Measurements from ENCODE around the gene IQCH. TPM values are rescaled to one million over a fixed set of nuclear protein-coding genes. Genes with fewer than 3 reads are reported as not detected.
A peak's percentile ranks its signal among the peaks of the same experiment; 100 is the strongest.

IQCH gene
- total and polyA plus RNA-seq, 9 donors, result 0.69 to 1.8 (median 0.97) TPM

DNA sequence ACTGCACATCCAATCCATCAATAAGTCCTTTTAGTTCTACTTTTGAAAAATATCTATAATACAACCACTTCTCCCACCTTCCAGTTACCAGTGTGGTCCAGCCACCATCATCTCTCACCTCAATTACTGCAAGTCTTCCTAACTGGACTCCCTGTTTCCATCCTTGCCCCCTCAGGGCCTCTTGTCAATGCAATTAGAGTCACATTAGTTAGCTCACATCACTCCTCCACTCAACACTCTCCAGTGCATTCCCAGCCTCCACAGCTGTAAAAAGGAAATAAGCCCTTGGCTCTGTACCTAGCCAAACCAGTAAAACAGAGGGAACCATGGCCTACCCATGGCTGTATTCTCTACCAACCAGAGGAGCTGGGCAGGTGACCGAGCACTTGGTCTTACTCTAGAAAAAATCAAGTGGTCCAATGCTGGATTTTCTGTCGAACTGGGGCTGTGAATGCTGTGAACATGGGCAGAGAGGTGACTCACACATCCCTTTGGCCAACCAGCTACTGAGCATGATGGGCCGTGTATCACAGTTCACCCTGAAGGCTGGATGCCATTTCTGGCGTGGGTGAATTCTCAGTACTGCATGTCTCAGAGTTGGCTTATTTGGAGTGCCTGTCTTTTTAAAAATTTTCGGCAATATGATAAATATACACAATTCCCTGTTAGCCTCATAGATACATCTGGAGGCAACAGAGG, 203.9 kb downstream of the IQCH start:
- Histone ChIP-seq H3K9me3 (replicated peaks; ENCODE audit: control insufficient read depth, low read depth, low read length) (no peaks in the 10 kb centered on the region), H3K4me1 (ENCODE audit: control insufficient read depth, insufficient read depth, low read length) (peaks cover 3% of the 10 kb centered on the region), H3K27me3 (ENCODE audit: control insufficient read depth, insufficient read depth, low read length) (no peaks in the 10 kb centered on the region), H3K27ac (ENCODE audit: low read length) (no peak overlapping the region), H3K4me3 (ENCODE audit: low read length) (no peak overlapping the region), H3K36me3 (ENCODE audit: control insufficient read depth, insufficient read depth, low read length) (no peaks in the 10 kb centered on the region)
- DNase-seq, result no peak
- WGBS (ENCODE audit: insufficient coverage), result 78% methylated on average over 3 of the region's 5 CpGs

DNA sequence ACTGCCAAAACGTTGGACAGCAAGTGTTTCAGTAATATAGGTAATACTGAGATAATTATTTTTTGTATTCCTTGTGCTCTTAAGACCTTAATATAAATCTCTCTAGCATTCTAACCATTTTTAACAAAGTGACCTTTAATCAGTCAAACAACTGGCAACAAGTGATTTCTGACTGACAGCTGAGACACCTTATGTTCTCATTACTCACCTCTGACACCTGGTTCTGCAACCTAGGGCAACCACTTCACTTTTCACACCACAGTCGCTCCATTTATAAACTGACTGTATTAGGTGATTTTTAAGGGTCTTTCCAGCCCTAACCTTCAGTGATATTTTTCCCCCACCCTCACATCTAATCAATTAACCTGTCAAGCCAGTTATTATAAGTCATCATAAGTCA, 205.9 kb downstream of the IQCH start:
- H3K36me3 ChIP-seq (ENCODE audit: control insufficient read depth, insufficient read depth, low read length), result no peaks in the 10 kb centered on the region
- H3K27ac ChIP-seq (ENCODE audit: low read length), result no peak overlapping the region
- no peak overlapping the region for H3K4me3 ChIP-seq (ENCODE audit: low read length)
- H3K9me3 ChIP-seq (replicated peaks; ENCODE audit: control insufficient read depth, low read depth, low read length), result no peaks in the 10 kb centered on the region
- no CpG with 5 or more reads among the region's 2 CpGs for WGBS (ENCODE audit: insufficient coverage)
- no peaks in the 10 kb centered on the region for H3K27me3 ChIP-seq (ENCODE audit: control insufficient read depth, insufficient read depth, low read length)
- DNase-seq, result no peak
- peaks cover 3% of the 10 kb centered on the region for H3K4me1 ChIP-seq (ENCODE audit: control insufficient read depth, insufficient read depth, low read length)

DNA sequence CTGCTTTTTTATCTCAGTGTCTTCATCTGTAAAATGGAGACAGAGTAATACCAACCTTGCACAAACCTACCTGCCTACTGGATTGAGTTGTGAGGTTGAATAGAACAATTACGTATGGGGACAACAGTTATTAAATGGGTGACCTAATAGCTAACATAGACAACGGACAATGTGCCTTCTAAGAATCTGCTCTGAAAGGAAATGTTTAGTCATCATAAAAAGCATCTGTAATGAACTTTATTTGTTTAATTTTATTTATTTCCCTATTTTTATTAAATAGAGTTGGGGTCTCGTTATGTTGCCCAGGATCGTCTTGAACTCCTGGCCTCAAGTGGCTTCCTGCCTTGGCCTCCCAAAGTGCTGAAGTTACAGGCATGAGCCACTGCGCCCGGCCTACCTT, 207.1 kb downstream of the IQCH start:
- WGBS (ENCODE audit: insufficient coverage), result 84% methylated on average over 3 of the region's 6 CpGs
- DNase-seq, result no peak

DNA sequence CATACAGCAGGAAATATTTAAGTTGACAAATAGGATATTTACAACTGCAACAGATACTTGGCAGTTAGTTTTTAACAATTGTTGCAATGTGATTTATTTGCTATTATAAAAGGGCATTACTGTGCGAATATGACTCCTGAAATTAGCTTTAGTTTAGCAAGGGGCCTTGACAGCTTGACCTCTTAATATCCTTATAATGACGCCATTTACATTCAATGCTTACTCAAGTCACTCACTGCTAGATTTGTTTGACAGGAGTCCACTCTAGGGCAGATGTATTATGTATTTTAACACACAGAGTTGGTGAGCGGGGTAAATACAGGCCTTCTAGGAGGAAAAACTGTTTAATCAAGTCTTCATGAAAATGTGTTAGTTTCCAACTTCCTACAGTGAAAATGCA, 208.3 kb downstream of the IQCH start:
- H3K36me3 ChIP-seq (ENCODE audit: control insufficient read depth, insufficient read depth, low read length), result no peaks in the 10 kb centered on the region
- no peaks in the 10 kb centered on the region for H3K9me3 ChIP-seq (replicated peaks; ENCODE audit: control insufficient read depth, low read depth, low read length)
- no peaks in the 10 kb centered on the region for H3K27me3 ChIP-seq (ENCODE audit: control insufficient read depth, insufficient read depth, low read length)
- H3K4me1 ChIP-seq (ENCODE audit: control insufficient read depth, insufficient read depth, low read length), result no peaks in the 10 kb centered on the region
- DNase-seq, result no peak
- WGBS (ENCODE audit: insufficient coverage), result no CpG with 5 or more reads among the region's 3 CpGs
- no peak overlapping the region for H3K27ac ChIP-seq (ENCODE audit: low read length)
- H3K4me3 ChIP-seq (ENCODE audit: low read length), result no peak overlapping the region

More for the DNA sequence above, 207.1 kb downstream of the IQCH start:
- no peak overlapping the region for H3K4me3 ChIP-seq (ENCODE audit: low read length)
- H3K36me3 ChIP-seq (ENCODE audit: control insufficient read depth, insufficient read depth, low read length), result no peaks in the 10 kb centered on the region
- no peaks in the 10 kb centered on the region for H3K9me3 ChIP-seq (replicated peaks; ENCODE audit: control insufficient read depth, low read depth, low read length)
- H3K27ac ChIP-seq (ENCODE audit: low read length), result no peak overlapping the region
- H3K4me1 ChIP-seq (ENCODE audit: control insufficient read depth, insufficient read depth, low read length), result peaks cover 1% of the 10 kb centered on the region
- no peaks in the 10 kb centered on the region for H3K27me3 ChIP-seq (ENCODE audit: control insufficient read depth, insufficient read depth, low read length)

- Histone ChIP-seq H3K36me3 (ENCODE audit: control insufficient read depth, insufficient read depth, low read length) (no peaks in the 10 kb centered on the region), H3K9me3 (replicated peaks; ENCODE audit: control insufficient read depth, low read depth, low read length) (no peaks in the 10 kb centered on the region), H3K4me1 (ENCODE audit: control insufficient read depth, insufficient read depth, low read length) (no peaks in the 10 kb centered on the region), H3K4me3 (ENCODE audit: low read length) (no peak overlapping the region), H3K27ac (ENCODE audit: low read length) (no peak overlapping the region), H3K27me3 (ENCODE audit: control insufficient read depth, insufficient read depth, low read length) (no peaks in the 10 kb centered on the region)
- DNase-seq, result no peak
These were observed 208.9 kb downstream of the IQCH start for GRCh38 chr15:67463488-67463887.

DNA sequence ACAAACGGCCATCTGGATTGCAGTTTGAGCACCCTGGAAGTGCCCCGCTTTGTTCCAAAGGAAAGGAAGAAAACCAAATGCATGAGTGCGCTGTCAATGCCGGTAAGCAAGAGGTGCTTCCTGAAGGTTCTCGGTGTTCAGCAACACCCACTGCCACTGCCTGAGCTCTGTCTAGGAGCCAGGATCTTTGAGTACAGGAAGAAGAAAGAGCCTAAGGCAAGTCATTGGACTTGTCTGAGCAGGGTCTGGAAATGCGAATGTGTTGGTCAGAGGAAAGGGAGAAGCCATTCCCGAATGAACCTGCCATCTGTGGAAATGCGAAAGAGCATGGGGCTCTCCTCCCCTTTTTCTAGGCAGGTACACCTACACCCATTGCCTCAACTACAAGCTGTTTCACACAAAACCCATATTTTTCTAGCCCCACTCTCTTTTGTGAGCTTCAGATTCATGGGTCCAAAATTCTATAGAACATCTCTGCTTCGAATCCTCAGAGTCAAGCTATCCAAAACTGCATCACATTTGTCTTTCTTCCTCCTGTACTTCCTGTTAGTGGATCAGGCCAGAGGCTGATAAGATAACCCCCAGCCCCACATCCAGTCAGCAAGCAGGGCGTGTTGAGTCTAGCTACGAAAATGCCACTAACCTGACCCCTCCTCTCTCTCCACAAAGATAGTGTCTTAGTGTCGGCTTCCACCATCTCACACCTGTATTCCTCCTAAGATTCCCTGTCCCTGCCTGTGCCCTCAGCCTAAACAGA, 210.8 kb downstream of the IQCH start:
- no peaks in the 10 kb centered on the region for H3K27me3 ChIP-seq (ENCODE audit: control insufficient read depth, insufficient read depth, low read length)
- H3K9me3 ChIP-seq (replicated peaks; ENCODE audit: control insufficient read depth, low read depth, low read length), result no peaks in the 10 kb centered on the region
- 90% methylated on average over 11 of the region's 12 CpGs for WGBS (ENCODE audit: insufficient coverage)
- no peak for DNase-seq
- H3K4me3 ChIP-seq (ENCODE audit: low read length), result no peak overlapping the region
- H3K4me1 ChIP-seq (ENCODE audit: control insufficient read depth, insufficient read depth, low read length), result peaks cover 2% of the 10 kb centered on the region
- H3K36me3 ChIP-seq (ENCODE audit: control insufficient read depth, insufficient read depth, low read length), result no peaks in the 10 kb centered on the region
- H3K27ac ChIP-seq (ENCODE audit: low read length), result no peak overlapping the region

DNA sequence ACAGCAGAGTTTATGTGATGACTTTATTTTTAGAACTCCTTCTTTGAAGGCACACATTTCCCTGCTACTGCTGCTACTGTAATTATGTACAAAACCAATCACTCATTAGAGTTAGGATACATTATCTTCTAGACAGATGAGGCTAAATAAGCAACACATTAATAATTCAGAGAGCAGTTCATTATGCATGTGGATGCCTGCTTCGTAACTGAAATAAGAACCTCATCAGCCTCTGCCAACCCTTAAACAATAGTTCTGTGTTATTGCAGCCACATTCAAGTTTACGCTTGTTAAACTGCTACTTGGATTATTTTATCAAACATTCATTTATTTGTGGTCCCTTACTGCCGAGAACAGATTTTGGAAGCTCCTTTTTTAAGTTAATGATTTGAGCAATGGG, 213.8 kb downstream of the IQCH start:
- WGBS (ENCODE audit: insufficient coverage), result 80% methylated on average over 1 of the region's 3 CpGs
- no peak overlapping the region for H3K27ac ChIP-seq (ENCODE audit: low read length)
- H3K27me3 ChIP-seq (ENCODE audit: control insufficient read depth, insufficient read depth, low read length), result no peaks in the 10 kb centered on the region
- no peak overlapping the region for H3K4me3 ChIP-seq (ENCODE audit: low read length)
- no peaks in the 10 kb centered on the region for H3K36me3 ChIP-seq (ENCODE audit: control insufficient read depth, insufficient read depth, low read length)
- peak; percentile 38 for DNase-seq
- peaks cover 2% of the 10 kb centered on the region for H3K4me1 ChIP-seq (ENCODE audit: control insufficient read depth, insufficient read depth, low read length)
- no peaks in the 10 kb centered on the region for H3K9me3 ChIP-seq (replicated peaks; ENCODE audit: control insufficient read depth, low read depth, low read length)

DNA sequence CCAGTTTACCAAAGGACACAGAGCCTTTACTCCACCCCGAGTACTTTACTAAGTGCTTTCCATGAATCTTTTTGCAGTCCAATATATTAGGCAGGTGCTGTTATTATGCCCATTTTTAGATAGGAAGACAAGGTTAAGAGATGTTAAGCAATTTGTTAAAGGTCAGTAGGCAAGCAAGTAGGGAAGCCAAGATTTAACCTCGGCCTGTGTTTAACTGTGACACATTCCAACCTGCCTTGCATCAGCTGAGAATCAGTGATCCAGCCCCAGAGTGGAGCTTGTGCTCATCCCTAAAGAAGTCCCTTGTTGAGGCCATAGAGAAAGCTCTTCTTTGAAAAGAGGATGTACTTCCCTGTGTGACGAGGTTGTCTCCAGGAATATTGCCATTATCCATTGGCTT, 215.1 kb downstream of the IQCH start:
- H3K27me3 ChIP-seq (ENCODE audit: control insufficient read depth, insufficient read depth, low read length), result no peaks in the 10 kb centered on the region
- 88% methylated on average over 2 of the region's 3 CpGs for WGBS (ENCODE audit: insufficient coverage)

DNA sequence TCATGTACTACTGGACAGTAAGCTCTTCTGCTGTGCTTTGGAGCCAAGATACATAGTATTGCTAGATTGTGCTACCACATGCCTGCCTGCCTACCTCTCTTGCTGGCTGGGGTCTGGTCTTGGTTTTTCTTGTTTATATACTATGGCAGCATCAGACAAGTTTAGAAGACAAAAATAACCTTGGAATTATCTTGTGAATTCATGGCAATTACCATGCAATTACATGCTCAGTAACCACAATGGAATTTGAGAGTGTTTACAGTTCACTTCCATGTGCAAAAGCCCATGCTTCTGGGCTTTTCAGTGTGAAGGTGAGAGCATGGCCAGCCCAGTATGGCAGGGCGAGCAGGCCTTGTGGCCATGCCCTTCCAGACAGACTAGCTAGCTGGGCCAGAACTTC, 218.4 kb downstream of the IQCH start:
- Histone ChIP-seq H3K9me3 (replicated peaks; ENCODE audit: control insufficient read depth, low read depth, low read length) (no peaks in the 10 kb centered on the region), H3K4me1 (ENCODE audit: control insufficient read depth, insufficient read depth, low read length) (peaks cover 2% of the 10 kb centered on the region), H3K36me3 (ENCODE audit: control insufficient read depth, insufficient read depth, low read length) (no peaks in the 10 kb centered on the region), H3K4me3 (ENCODE audit: low read length) (no peak overlapping the region), H3K27me3 (ENCODE audit: control insufficient read depth, insufficient read depth, low read length) (no peaks in the 10 kb centered on the region), H3K27ac (ENCODE audit: low read length) (no peak overlapping the region)
- DNase-seq, result no peak
- no CpG with 5 or more reads among the region's 1 CpG for WGBS (ENCODE audit: insufficient coverage)

More for the DNA sequence above, 215.1 kb downstream of the IQCH start:
- Histone ChIP-seq H3K27ac (ENCODE audit: low read length) (no peak overlapping the region), H3K36me3 (ENCODE audit: control insufficient read depth, insufficient read depth, low read length) (no peaks in the 10 kb centered on the region), H3K4me3 (ENCODE audit: low read length) (no peak overlapping the region), H3K9me3 (replicated peaks; ENCODE audit: control insufficient read depth, low read depth, low read length) (no peaks in the 10 kb centered on the region), H3K4me1 (ENCODE audit: control insufficient read depth, insufficient read depth, low read length) (peaks cover 2% of the 10 kb centered on the region)
- no peak for DNase-seq

GRCh38 chr15:67474405-67475110, 220.0 kb downstream of the IQCH start:
- DNase-seq, result no peak
- no peak overlapping the region for H3K4me3 ChIP-seq (ENCODE audit: low read length)
- no peaks in the 10 kb centered on the region for H3K9me3 ChIP-seq (replicated peaks; ENCODE audit: control insufficient read depth, low read depth, low read length)
- WGBS (ENCODE audit: insufficient coverage), result 92% methylated on average over 3 of the region's 5 CpGs
- H3K27ac ChIP-seq (ENCODE audit: low read length), result no peak overlapping the region
- no peaks in the 10 kb centered on the region for H3K4me1 ChIP-seq (ENCODE audit: control insufficient read depth, insufficient read depth, low read length)
- no peaks in the 10 kb centered on the region for H3K36me3 ChIP-seq (ENCODE audit: control insufficient read depth, insufficient read depth, low read length)
- H3K27me3 ChIP-seq (ENCODE audit: control insufficient read depth, insufficient read depth, low read length), result no peaks in the 10 kb centered on the region

Data from muscle of leg (tissue), 11 donors.